DMS79 treated with DMSO at 0.1 percent for 48 hours (cell line): Measurements from ENCODE around the gene GRIK1.

Experiments
- DNase-seq: peaks from one replicate; lab custom pipeline; 2025; lab: John Stamatoyannopoulos, UW

The GRIK1 gene

GRCh38 chr21:29671728-29672127 lies 268.1 kb downstream of the GRIK1 start:
- no peak for DNase-seq

DNA sequence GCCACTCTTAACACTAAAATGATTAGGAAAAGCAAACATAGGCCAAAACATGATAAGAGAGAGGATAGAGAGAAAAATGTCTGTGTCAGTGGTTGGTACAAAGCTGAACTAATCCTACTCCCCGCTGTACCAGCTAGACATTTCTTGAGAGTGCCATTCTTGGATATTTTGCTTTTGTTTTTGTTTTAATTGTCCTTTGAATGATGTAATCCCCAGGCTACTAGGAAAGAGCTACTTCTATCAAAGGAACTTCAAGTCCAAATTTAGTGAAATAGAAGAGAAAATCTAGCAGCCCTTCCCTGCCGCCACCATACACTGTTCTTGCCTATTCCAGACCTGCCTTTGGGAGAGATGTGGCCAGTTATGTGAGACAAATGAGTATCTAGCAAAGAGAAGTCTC lies 269.6 kb downstream of the GRIK1 start:
- no peak for DNase-seq

DNA sequence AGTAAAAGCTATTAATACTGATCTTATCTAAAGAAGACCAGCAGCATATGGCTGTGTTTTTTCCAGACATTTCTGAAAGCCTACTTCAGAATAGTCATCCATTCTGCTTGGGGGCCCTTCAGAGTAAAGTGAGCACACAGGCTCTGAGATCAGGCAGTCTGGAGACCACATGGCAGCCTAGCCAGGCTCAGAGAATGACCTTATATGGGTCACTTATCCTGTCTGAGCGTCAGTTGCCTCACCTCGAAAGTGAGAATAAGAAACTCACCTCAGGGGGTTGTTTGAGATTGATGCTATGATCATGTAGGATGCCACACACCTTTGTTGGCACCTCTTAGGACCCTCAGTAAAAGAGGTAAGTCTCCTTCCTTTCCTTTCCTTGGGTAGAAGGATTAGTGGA lies 270.4 kb downstream of the GRIK1 start:
- no peak for DNase-seq

GRCh38 chr21:29667651-29668050 lies 272.1 kb downstream of the GRIK1 start:
- DNase-seq: no peak

- no peak for DNase-seq
These were observed 275.2 kb downstream of the GRIK1 start for GRCh38 chr21:29664615-29665014.

- DNase-seq: no peak
These were observed 277.9 kb downstream of the GRIK1 start for GRCh38 chr21:29661672-29662442.

- DNase-seq: no peak
These were observed 279.6 kb downstream of the GRIK1 start for GRCh38 chr21:29660047-29660720.

GRCh38 chr21:29658934-29659203 lies 280.9 kb downstream of the GRIK1 start:
- DNase-seq: no peak

- no peak for DNase-seq
These were observed 281.4 kb downstream of the GRIK1 start for GRCh38 chr21:29658177-29658933.

GRCh38 chr21:29657240-29657989 lies 282.4 kb downstream of the GRIK1 start:
- no peak for DNase-seq

DNA sequence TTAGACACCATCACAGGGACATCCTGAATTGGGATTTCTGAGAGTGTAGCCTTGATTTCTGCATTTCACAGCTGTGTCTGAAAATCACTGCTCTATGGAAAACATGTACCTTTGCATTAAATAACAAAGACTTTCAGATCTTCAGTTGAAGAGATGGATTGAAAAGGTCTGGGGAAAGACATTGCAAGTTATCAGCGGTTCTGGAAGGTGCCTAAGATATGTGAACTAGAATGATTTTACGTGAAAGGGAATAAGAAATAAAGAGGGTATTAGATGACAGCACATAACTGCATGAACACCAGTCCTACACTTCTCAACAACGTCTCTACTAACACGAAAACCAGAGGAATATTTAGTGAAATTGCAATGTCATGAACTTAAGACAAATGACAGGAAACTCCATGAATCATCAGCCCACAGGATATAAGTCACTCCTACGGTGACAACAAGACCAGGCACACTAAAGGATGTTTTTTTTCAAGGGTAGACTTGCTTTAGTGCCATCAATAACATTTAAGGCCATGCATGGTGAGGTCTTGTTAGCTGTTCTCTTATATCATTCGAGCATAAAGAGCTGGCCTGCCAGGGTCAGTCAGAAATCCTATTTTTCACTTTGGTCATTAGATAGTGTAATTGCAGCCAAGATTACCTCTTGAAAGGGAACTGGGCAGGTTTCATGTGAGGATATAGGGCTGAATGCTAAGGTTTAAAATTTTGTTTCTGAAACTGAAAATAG lies 283.1 kb downstream of the GRIK1 start:
- DNase-seq: no peak

DNA sequence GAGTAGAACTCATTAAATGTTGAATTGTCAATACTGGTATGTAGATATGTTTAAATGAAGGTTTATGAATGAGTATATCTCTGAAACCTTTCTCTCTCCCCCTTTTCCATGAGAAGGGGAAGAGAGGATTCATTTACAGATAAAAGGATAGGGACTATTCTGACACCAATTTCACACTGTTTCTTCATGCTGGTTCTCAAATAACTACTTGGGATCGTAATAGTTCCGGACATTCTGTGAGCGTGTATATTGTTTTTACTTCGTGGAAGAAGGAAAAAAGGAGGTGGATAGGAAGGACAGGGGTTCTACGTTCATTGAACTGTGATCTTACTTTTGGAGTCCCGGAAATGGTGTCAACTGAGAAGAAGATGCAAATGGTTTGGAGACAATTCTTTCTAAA lies 284.2 kb downstream of the GRIK1 start:
- DNase-seq: no peak

- DNase-seq: no peak
These were observed 284.9 kb downstream of the GRIK1 start for GRCh38 chr21:29654855-29655254.

GRCh38 chr21:29654203-29654602 lies 285.6 kb downstream of the GRIK1 start:
- no peak for DNase-seq

DNA sequence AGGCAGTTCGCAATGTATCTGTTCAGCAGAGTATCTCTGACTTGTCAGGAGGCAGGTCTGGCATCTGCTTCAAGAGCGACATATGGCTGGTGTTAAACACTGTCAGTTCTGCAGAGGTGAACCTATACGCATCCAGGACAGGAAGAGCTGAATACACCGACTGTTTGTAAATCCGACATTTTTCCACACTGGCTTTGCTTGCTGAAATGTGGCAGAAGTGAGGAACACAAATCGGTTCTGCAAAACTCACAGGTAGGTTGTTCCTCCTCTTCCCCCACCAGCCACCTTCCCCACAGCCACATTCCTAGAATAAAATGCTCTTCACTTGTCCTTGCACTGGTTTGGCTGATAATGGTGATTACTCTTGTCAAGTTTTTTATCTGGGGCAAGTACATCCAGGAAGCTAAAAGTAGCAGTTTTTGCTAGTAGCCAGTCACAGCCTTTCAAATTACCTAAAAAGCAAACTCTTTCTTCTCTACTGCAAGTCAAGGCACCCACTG lies 289.2 kb downstream of the GRIK1 start:
- DNase-seq: no peak

DNA sequence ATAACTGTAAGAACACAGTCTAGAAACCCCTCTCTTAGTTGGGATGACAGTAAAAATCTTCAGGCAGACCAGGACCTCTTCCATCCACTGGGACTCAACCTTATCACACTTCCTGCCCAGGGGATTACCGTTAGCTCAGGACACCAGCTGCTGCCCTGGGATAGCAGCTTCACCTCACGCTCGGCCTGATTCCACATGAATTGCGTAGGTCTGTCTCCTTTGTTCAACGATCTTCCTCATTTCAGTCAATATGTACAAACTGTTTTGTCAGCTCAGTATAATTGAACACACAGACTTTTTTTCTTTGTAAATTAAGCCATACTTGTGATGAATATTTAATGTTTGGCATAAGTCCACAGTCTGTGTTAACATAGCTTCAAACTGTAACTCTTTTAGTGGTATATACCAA lies 290.4 kb downstream of the GRIK1 start:
- no peak for DNase-seq

DNA sequence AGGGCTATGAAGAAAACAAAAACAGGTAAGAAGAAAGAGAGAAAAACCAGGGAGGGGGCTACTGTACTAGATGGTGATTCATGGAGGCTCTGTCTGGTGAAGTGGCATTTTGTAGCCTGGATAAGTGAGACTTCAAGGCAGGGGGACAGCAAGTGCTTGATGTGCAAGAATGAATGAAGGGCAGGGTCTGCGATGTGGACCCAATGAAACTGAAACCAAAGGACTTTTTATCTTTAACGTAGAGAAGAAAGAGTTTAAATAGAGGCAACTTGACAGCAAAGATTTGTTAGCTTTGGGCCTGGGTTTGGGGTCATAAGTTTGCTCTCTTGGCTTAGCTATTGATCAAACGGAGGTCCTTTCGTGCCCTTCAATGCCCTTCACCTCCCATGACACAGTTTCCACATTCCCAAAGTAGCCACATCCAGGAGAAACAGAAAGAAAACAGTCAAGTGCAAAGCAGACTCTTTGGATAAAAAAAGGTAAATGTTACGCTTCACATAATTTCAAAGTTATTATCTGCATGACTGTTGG lies 291.0 kb downstream of the GRIK1 start:
- DNase-seq: no peak

DNA sequence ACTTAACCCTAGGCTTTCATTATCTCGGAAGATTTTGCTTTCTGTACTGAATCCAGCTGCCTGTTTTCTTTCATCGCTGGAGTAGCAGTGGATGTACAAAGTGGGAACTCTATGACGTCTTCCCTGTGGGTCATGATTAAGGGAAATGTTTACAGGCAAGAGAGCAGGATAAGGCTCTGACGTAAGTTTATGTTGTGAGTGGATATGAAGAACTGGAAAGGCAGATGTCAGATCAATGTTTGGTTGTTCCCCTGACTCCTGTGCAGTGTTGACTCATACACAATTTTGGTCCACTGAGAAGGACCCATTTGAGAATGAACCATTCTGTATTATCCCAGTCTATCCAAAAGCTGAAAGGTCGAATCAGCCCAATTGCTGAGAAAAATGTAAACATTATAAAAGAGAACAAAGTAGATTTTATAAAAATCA lies 292.4 kb downstream of the GRIK1 start:
- DNase-seq: no peak

DNA sequence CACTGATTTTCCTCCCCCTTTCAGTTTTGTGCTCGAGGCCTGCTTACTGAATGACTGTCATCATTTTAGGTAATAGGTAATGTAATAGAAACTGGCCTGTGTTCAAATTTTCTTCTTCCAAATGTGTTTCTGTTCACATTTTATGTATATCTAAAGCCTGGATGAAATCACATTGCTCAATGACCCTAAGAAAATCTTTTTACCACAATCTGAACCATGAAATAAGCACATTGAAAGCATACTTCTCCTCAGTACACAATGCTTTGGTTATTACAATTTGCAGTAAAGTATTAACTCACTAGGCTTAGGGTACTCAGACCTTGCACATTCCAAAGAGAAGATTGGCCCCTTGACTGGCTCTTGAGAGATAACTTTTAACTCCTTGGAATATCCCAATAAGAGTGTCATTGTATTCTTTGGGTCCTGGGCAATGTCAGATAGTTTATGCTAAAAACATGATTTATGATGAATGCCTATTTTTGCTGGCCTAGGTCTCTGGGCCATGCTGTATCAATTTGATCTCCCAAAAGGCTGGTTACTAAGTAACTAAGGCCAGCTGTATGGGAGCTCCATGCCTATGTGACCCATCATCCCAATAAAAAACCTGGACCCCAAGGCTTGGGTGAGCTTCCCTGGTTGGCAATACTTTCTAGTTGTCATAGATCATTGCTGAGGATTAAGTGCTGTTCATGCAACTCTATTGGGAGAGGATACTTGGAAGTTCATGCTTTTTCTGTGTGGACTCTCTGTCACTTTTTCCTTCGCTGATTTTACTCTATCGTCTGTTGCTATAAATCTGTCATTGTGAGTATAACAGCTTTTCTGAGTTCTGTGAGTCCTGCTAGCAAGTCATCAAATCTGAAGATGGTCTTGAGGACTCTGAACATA lies 293.9 kb downstream of the GRIK1 start:
- no peak for DNase-seq

GRCh38 chr21:29643289-29643688 lies 296.5 kb downstream of the GRIK1 start:
- DNase-seq: no peak
